ENCODE data around the gene YIPF5. TPM values are rescaled to one million over a fixed set of nuclear protein-coding genes. Genes with fewer than 3 reads are reported as not detected.

The YIPF5 gene
- total and polyA plus RNA-seq, 2 of the 4 experiments (the other 2 are of a cell fraction): 64.4 to 172 TPM

DNA sequence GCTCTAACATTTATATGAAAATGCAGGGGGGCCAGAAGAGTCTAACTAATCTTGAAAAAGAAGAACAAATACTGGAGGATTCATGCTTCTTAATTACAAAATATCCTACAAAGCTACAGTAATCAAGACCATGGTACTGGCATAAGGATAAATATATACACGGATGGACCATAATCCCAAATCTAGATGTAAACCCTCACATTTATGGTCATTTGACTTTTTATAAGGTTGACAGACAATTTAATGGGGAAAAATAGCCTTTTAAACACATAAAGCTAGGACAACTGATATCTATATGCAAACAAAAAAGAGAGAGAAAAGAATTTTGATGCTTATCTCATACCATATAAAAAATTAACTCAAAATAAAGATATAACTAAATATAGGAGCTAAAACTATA, 55.9 kb downstream of the YIPF5 start:
- no peaks in the 10 kb centered on the region; the same call in 1 of the 2 replicates for H3K9me1 ChIP-seq (ENCODE audit: insufficient read depth, low read length)
- CTCF ChIA-PET: interaction anchor here (0.7 kb wide), 1 partner anchor 77 kb away, joined by 3 read pairs; no protein-coding TSS in a partner anchor
- ATAC-seq (ENCODE audit: low read depth): no peak

More for the DNA sequence above, 55.9 kb downstream of the YIPF5 start:
- no peaks in the 10 kb centered on the region for H4K20me1 ChIP-seq (ENCODE audit: insufficient read depth, low read length)
- no peak overlapping the region for H2BK5ac ChIP-seq (ENCODE audit: low read depth, low read length, poor library complexity, severe bottlenecking)
- H3K4me3 ChIP-seq (ENCODE audit: insufficient read depth, low read depth, low read length): no peak overlapping the region
- TF ChIP-seq NFE2L2 (IDR thresholded peaks at IDR 0.05; ENCODE audit: low read depth, low read length): no peak
- TF ChIP-seq CEBPB (IDR thresholded peaks at IDR 0.05; ENCODE audit: low read depth, low read length): no peak
- TF ChIP-seq, protein P1, sequence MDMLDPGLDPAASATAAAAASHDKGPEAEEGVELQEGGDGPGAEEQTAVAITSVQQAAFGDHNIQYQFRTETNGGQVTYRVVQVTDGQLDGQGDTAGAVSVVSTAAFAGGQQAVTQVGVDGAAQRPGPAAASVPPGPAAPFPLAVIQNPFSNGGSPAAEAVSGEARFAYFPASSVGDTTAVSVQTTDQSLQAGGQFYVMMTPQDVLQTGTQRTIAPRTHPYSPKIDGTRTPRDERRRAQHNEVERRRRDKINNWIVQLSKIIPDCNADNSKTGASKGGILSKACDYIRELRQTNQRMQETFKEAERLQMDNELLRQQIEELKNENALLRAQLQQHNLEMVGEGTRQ (IDR thresholded peaks at IDR 0.05; ENCODE audit: low read depth, low read length): no peak
- TF ChIP-seq, protein P2, sequence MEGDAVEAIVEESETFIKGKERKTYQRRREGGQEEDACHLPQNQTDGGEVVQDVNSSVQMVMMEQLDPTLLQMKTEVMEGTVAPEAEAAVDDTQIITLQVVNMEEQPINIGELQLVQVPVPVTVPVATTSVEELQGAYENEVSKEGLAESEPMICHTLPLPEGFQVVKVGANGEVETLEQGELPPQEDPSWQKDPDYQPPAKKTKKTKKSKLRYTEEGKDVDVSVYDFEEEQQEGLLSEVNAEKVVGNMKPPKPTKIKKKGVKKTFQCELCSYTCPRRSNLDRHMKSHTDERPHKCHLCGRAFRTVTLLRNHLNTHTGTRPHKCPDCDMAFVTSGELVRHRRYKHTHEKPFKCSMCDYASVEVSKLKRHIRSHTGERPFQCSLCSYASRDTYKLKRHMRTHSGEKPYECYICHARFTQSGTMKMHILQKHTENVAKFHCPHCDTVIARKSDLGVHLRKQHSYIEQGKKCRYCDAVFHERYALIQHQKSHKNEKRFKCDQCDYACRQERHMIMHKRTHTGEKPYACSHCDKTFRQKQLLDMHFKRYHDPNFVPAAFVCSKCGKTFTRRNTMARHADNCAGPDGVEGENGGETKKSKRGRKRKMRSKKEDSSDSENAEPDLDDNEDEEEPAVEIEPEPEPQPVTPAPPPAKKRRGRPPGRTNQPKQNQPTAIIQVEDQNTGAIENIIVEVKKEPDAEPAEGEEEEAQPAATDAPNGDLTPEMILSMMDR (conservative IDR thresholded peaks at IDR 0.05; ENCODE audit: low read depth, low read length): no peak
- TF ChIP-seq RCOR1 (IDR thresholded peaks at IDR 0.05; ENCODE audit: insufficient replicate concordance, low read length): no peak
- no peak for TF ChIP-seq FOS (IDR thresholded peaks at IDR 0.05; ENCODE audit: low read depth, low read length)
- no peak for TF ChIP-seq BHLHE40 (IDR thresholded peaks at IDR 0.05; ENCODE audit: low read depth, low read length)
- TF ChIP-seq RAD21 (IDR thresholded peaks at IDR 0.05; ENCODE audit: low read length): no peak
- TF ChIP-seq CHD1 (IDR thresholded peaks at IDR 0.05; ENCODE audit: low read depth, low read length): no peak
- no peak for TF ChIP-seq POLR2A (IDR thresholded peaks at IDR 0.05; ENCODE audit: low read depth, low read length)
- no peak for TF ChIP-seq RFX5 (IDR thresholded peaks at IDR 0.05; ENCODE audit: low read depth, low read length)
- TF ChIP-seq MXI1 (IDR thresholded peaks at IDR 0.05; ENCODE audit: borderline replicate concordance, low read depth, low read length): no peak
- no peak for TF ChIP-seq SMC3 (IDR thresholded peaks at IDR 0.05; ENCODE audit: low read depth, low read length)
- no peak for TF ChIP-seq MAFK (IDR thresholded peaks at IDR 0.05; ENCODE audit: low read depth, low read length)
- no peak overlapping the region for H3K27ac ChIP-seq (ENCODE audit: insufficient read depth, low read length)
- H3K36me3 ChIP-seq (ENCODE audit: control insufficient read depth, insufficient read depth, low read length): no peaks in the 10 kb centered on the region
- H3K9ac ChIP-seq (ENCODE audit: low read depth, low read length): no peak overlapping the region
- H3K23ac ChIP-seq (ENCODE audit: low read depth, low read length): no peak overlapping the region
- no peak overlapping the region for H2AFZ ChIP-seq (replicated peaks; ENCODE audit: low read length, poor library complexity)
- no TSS peak for BruUV-seq (replicated peaks)
- H2AK9ac ChIP-seq (replicated peaks; ENCODE audit: low read depth, low read length, poor library complexity): no peak overlapping the region
- H3K18ac ChIP-seq (ENCODE audit: low read depth, low read length): no peak overlapping the region
- no peak overlapping the region for H2AK5ac ChIP-seq (ENCODE audit: low read depth, low read length)
- no peak overlapping the region for H2BK120ac ChIP-seq (ENCODE audit: low read depth, low read length)
- POLR2A ChIA-PET (ENCODE audit: unreplicated experiment): no interaction called here
- in situ Hi-C loops (cut with MboI; ENCODE audit: low sequenced_read_pairs) (no loop called here), dilution Hi-C loops (cut with HindIII; ENCODE audit: low sequenced_read_pairs, unreplicated experiment) (no loop called here), intact Hi-C loops (cut with micrococcal nuclease) (no loop called here)
- H3K4me1 ChIP-seq (ENCODE audit: control insufficient read depth, insufficient read depth, low read length): no peaks in the 10 kb centered on the region
- H3K79me1 ChIP-seq (ENCODE audit: low read depth in 1 of 2, low read length in 2 of 2): no peaks in the 10 kb centered on the region
- no peak overlapping the region for H2BK20ac ChIP-seq (ENCODE audit: low read depth, low read length)
- DNase-seq: no peak
- H3K9me3 ChIP-seq (ENCODE audit: control insufficient read depth, insufficient read depth, low read length): no peaks in the 10 kb centered on the region
- no peak overlapping the region for H4K91ac ChIP-seq (ENCODE audit: insufficient read depth, low read depth, low read length)
- WGBS, 2 experiments (ENCODE audit: extremely low coverage in 2 of 2, insufficient read length in 1 of 2): no CpG with 5 or more reads among the region's 1 CpG
- H3K56ac ChIP-seq (ENCODE audit: extremely low read depth, insufficient read depth, low read length): no peak overlapping the region
- H4K8ac ChIP-seq (ENCODE audit: low read depth in 2 of 2, low read length in 2 of 2): no peak overlapping the region
- H2BK15ac ChIP-seq (ENCODE audit: low read depth, low read length): no peak overlapping the region
- H3K14ac ChIP-seq (replicated peaks; ENCODE audit: low read depth, low read length): no peak overlapping the region
- H3K27me3 ChIP-seq (ENCODE audit: control insufficient read depth, insufficient read depth, low read length): no peaks in the 10 kb centered on the region
- H4K5ac ChIP-seq (ENCODE audit: low read depth, low read length): no peak overlapping the region
- no peak overlapping the region for H3K4ac ChIP-seq (ENCODE audit: low read depth, low read length)
- H3K4me2 ChIP-seq (ENCODE audit: low read depth, low read length): no peak overlapping the region

Measured in IMR-90 (cell line).